Brain microvascular endothelial cell (primary cell): ENCODE results near the gene KRT2.

Source experiments
- DNase-seq: peaks from one replicate; pipeline ENCODE4 v3.0.0-alpha.2; 2020
- H3K27ac ChIP-seq: fragments of 250-450 bp; sonication (Bioruptor Pico); 2 replicates; pipeline ENCODE4 v1.5.1; 2020; ENCODE audit warnings: mild to moderate bottlenecking, moderate library complexity
- H3K27me3 ChIP-seq: fragments of 250-450 bp; sonication (Bioruptor Pico); replicated peaks from 2 replicates; pipeline ENCODE4 v1.5.1; 2020; ENCODE audit warnings: mild to moderate bottlenecking
- H3K36me3 ChIP-seq: fragments of 250-450 bp; sonication (Bioruptor Pico); replicated peaks from 2 replicates; pipeline ENCODE4 v1.5.1; 2020; ENCODE audit warnings: mild to moderate bottlenecking
- H3K4me3 ChIP-seq: 2 replicates; pipeline ENCODE4 v1.5.1; 2011; ENCODE audit warnings: low read depth, mild to moderate bottlenecking, control low read depth, low read length, moderate library complexity
- in situ Hi-C: cut with HindIII; loops from 2 replicates; pipeline ENCODE4 v1.10.0; 2017; ENCODE audit warnings: low sequenced_read_pairs, low pct_ligation_motif_present
- TF ChIP-seq, protein P1 (sequence below): IDR thresholded peaks from 2 replicates; pipeline ENCODE4 v1.5.1; 2011; ENCODE audit warnings: low read depth, mild to moderate bottlenecking, moderate library complexity, low read length, control low read depth, inconsistent platforms; ENCODE audit errors: missing control alignments

KRT2 gene

DNA sequence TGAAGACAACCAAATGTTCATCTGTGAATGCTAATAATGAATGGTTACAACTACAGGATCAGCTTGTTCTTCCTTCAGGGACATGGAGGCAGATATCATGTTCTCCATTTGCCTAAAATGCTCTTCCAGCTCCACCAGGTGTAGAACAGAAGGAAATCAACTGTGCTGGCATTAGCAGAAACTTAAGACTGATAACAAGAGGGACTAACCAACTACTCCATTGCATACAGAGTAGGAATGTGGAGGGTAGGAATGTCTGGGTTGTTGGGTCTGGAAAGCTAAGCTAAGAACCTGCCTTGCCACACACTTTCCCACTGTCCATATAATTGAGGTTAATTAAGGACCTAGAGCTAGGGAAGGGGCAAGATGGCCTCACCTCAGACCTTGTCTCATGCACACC is 11.4 kb upstream of the KRT2 start:
- DNase-seq = no peak
- in situ Hi-C loops = no loop called here
- Histone ChIP-seq H3K36me3 (no peaks in the 10 kb centered on the region), H3K27ac (no peak overlapping the region), H3K4me3 (no peak overlapping the region), H3K27me3 (peaks cover 1% of the 10 kb centered on the region)
- TF ChIP-seq, protein P1, sequence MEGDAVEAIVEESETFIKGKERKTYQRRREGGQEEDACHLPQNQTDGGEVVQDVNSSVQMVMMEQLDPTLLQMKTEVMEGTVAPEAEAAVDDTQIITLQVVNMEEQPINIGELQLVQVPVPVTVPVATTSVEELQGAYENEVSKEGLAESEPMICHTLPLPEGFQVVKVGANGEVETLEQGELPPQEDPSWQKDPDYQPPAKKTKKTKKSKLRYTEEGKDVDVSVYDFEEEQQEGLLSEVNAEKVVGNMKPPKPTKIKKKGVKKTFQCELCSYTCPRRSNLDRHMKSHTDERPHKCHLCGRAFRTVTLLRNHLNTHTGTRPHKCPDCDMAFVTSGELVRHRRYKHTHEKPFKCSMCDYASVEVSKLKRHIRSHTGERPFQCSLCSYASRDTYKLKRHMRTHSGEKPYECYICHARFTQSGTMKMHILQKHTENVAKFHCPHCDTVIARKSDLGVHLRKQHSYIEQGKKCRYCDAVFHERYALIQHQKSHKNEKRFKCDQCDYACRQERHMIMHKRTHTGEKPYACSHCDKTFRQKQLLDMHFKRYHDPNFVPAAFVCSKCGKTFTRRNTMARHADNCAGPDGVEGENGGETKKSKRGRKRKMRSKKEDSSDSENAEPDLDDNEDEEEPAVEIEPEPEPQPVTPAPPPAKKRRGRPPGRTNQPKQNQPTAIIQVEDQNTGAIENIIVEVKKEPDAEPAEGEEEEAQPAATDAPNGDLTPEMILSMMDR = no peak

DNA sequence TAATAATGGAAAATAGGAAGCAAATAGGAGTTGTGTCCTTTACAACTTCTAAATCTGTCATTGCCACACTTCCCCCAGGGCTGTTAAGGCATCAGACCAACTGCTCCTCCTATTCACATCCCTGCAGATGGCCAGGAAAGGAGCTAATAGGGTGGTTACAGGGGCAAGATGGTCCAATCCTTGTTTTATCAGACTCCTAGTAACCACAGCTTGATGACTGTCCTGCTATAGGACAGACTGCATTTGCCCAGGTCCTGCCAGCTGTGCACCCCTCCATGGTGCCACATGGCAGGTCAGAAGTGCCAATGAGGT is 10.9 kb upstream of the KRT2 start:
- in situ Hi-C loops = no loop called here
- TF ChIP-seq, protein P1 = no peak
- DNase-seq = no peak
- Histone ChIP-seq H3K36me3 (no peaks in the 10 kb centered on the region), H3K4me3 (no peak overlapping the region), H3K27ac (no peak overlapping the region), H3K27me3 (peaks cover 1% of the 10 kb centered on the region)

DNA sequence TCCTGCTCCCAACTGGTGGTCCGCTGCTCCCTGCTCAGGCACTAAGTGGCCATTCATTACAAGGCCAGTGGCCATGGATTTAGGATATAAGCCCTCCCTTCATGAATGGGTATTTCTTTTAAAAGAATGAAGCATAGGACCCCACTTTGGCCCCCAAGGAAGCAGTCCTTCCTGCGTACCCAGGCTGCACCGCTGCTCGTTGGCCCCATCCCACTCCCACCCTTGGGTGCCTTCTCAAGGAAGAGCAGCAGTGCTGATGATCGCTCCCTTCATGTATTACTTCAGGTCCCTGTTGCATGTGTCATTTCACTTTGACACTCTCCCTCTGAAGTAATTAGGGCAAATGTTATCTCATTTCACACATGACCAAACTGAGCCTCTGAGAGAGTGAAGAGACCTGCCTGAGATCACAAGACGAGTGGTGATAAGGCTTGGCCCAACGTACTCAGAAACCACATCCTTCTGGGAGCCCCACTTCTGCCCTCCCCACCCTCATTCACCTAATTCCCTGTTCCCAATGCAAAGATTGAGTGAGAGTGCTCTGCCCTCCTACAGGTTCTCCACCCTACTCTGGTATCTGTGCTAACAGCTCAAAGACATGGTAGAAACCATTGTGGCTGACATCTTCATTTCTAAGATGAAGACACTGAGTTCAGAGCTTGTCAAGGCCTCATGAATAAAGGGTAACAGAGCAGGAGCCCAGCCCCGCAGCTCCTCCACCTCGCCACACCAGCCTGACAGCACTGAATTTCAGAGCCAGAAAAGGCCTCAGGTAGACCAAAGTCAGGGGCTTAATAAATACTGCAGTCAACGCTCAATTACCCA is 10.3 kb upstream of the KRT2 start:
- Histone ChIP-seq H3K27ac (no peak overlapping the region), H3K36me3 (no peaks in the 10 kb centered on the region), H3K4me3 (no peak overlapping the region), H3K27me3 (peaks cover under 1% of the 10 kb centered on the region)
- in situ Hi-C loops = no loop called here
- TF ChIP-seq, protein P1 = no peak
- DNase-seq = no peak

DNA sequence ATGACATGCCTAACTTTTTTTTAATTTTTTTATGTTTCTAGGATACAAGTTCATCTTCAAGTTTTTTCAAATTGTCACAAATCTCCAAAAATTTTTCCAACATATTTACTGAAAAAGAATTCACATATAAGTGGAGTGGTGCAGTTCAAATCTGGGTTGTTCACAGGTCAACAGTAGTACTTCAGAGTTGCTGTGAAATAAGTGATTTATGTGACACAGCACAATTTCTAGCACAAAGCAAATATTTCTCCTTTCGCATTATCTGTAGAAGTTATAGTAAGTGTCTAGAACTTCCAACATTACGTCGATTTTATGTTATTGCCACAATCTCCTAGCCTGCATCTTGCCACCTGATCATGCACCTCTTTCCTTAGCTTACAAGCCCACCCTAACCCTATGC is 9.7 kb upstream of the KRT2 start:
- Histone ChIP-seq H3K27me3 (no peaks in the 10 kb centered on the region), H3K36me3 (no peaks in the 10 kb centered on the region), H3K27ac (no peak overlapping the region), H3K4me3 (no peak overlapping the region)
- in situ Hi-C loops = no loop called here
- TF ChIP-seq, protein P1 = no peak
- no peak for DNase-seq

DNA sequence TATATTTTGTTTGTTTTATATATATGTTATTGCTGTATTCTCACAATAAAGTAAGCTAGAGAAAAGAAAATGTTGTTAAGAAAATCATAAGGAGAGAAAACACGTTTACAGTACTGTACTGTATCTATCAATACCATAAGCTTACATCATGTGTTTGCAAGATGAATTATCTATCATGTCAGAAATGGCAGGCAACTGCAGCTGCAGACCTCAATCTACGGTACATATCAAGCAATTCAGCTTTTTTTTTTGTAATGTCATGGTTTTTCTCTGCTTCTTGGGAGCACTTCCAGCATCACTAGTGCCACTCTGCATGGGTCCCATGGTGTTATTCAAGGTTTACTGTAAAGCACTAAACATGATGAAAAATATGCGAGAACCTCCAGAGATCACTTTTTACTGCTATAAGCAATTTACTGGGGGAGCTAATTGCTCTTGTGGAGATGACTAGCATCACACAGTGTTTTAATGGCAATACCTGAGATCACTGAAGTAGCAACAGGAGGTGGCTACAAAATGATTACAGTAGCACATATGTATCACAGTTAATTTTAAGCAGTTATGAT is 9.0 kb upstream of the KRT2 start:
- TF ChIP-seq, protein P1 = no peak
- H3K27me3 ChIP-seq = no peaks in the 10 kb centered on the region
- in situ Hi-C loops = no loop called here

DNA sequence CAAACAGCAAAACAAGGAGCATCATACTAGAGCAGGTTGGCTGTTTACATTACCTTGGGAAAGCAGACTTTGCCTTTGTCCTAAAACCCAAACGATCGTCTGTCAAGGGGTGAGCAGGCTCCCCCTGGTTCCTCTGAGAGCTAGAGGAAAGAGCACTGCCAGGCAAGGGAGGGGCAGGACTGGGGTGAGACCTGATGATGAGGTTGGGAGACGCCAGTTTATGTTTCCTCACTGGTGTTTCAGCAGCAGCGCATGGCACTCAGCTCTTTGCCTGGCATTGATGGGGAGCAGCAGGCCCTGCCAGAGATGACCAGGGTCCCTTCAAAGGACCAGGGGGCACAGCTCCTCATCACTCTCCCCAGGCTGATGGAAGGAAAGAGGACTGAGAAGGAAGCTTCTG is 7.9 kb upstream of the KRT2 start:
- TF ChIP-seq, protein P1 = no peak
- no peak overlapping the region for H3K27ac ChIP-seq
- DNase-seq = no peak
- H3K27me3 ChIP-seq = no peaks in the 10 kb centered on the region
- H3K4me3 ChIP-seq = no peak overlapping the region
- in situ Hi-C loops = no loop called here
- no peaks in the 10 kb centered on the region for H3K36me3 ChIP-seq

More for the DNA sequence above, 9.0 kb upstream of the KRT2 start:
- H3K27ac ChIP-seq = no peak overlapping the region
- DNase-seq = no peak
- no peak overlapping the region for H3K4me3 ChIP-seq
- H3K36me3 ChIP-seq = no peaks in the 10 kb centered on the region
